Inflammatory macrophage (primary cell): Measurements from ENCODE around the gene HOXB1.
"Not testable (repeated sequence)": the region's sequence is repeated elsewhere in the genome, so short reads cannot be mapped to it uniquely, and the experiment has no call there.

Experiments used
- DNase-seq, 2 donors: peaks; one replicate each; pipeline ENCODE4 v3.0.0-alpha.2; 2020 to 2022

HOXB1 gene

GRCh38 chr17:48542114-48542656 lies 11.4 kb upstream of the HOXB1 start:
- no peak for DNase-seq

GRCh38 chr17:48541577-48542113 lies 10.8 kb upstream of the HOXB1 start:
- DNase-seq, result no peak

GRCh38 chr17:48541036-48541576 lies 10.3 kb upstream of the HOXB1 start:
- no peak for DNase-seq

DNA sequence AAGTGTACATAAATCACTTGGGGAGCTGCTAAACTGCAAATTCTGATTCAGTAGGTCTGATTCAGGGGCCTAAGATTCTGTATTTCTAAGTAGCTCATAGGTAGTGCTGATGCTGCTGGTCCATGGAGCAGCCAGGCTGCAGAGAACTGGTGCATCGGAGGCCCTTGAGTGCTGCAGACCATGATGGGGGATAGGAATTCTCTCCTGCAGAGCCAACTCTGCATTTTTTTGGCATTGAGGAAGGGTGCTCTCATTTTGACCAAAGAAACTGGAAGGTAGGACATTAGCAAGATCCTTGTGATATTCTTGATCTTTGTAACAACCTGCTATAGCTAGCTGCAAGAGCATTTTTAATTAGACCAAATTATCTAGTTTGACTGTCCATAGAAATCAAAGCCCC lies 9.4 kb upstream of the HOXB1 start:
- no peak for DNase-seq

- no peak for DNase-seq
These were observed 8.4 kb upstream of the HOXB1 start for GRCh38 chr17:48539177-48539576.

DNA sequence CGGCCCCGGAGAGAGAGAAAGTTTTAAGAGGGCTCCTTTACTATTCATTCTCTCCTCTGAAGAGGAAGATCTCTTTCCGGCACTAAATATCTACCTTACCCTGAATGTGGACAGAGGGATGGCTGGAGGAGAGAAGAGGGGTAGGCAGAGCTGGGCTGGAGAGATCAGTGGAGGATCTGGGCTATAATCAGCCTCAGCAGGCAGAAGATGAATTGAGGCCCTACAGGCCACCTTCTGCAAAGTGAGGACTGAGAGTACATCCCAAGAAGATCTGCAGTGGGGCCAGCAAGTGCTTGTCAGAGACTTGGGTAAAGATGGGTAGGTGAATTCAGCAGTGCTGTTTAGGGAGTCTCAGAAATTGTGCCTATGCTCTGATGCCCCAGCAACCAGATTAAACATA lies 6.5 kb upstream of the HOXB1 start:
- no peak for DNase-seq

DNA sequence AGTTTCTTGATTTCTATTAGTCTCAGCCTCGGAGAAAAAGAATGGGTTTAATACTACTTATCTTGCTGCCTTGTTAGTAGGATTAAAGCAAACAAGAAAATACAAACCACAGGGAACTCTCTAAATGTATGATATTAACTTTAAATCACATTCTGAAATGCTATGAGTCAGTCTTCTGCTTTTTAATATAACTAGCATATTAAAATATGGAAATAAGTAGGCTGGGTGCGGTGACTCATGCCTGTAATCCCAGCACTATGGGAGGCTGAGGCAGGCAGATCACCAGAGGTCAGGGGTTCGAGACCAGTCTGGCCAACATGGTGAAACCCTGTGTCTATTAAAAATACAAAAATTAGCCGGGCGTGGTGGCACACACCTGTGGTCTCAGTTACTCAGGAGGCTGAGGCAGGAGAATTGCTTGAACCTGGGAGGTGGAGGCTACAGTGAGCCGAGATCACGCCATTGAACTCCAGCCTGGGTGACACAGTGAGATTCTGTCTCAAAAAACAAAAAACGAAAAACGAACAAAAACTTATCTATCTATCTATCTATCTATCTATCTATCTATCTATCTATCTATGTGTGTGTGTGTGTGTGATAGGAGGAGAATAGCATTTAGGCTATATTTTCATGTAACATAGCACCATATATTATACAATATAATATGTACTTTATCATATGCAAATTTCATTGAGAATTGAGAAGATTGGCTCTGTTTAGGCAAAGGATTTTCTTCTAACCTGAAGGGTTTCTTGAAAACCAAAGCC lies 5.2 kb upstream of the HOXB1 start:
- DNase-seq, result not testable (repeated sequence)

DNA sequence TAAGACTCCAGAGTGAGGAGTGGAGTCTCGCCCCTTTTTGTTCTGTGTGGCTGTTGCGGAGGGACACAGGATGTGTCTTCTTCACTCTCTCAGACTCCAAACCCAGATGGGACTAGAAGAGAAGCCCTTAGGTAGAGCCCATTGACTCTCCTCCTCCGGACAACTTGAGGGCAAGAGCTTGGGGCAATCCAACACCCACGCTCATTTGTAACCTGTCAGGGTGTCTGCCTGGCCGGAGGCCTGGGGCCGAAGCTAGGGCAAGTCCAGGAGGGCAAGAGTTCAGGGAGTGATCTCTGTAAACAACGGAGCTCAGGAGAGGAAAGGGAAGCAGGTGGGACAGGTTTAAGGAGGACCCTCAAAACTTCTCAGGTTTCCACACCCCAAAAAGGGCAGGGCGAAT lies 1.4 kb upstream of the HOXB1 start:
- no peak for DNase-seq

DNA sequence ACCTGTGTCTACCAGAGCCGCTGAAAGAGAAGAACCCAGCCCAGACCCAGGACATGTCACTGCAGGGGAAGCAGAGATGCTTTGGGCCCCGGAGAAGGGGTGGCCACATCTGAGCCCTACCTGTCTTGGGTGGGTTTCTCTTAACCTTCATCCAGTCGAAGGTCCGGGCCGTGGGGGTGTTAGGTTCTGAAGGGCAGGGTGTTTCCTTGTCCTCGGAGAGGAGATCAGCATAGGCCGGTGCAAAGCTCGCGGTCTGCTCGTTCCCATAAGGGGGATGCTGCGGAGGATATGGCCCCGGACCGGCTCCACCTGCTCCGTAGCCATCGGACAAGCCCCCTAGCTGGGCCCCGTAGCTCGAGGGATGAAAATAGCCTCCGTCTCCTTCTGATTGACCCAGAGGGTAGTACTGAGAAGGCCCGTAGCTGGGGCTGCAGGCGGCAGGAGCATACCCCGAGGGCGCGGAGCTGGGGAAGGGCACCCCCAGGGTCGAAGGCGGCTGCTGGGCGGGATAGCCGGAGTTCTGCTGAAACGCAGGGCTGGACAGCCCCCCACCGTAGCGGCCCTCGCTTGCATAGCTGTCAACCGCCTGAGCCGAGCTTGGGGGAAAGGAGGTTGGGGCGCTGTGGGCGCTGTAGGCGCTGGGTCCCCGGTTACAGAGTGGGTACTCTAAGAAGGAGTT lies 464 bp downstream of the HOXB1 start:
- DNase-seq, result no peak

DNA sequence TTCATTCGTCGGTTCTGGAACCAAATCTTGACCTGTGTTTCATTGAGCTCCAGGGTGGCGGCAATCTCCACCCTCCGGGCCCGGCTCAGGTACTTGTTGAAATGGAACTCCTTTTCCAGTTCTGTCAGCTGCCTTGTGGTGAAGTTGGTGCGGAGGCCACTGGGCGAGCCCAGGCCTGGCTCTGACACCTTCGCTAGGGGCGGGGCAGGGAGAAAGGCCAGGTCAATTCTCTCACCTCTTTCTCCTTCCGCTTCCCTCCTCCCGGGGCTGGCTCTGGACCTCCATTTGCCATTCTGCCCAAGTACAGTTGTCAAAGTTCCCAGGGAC lies 1.2 kb downstream of the HOXB1 start:
- no peak for DNase-seq

GRCh38 chr17:48528936-48529682 lies 1.7 kb downstream of the HOXB1 start:
- no peak for DNase-seq

- DNase-seq, result no peak
These were observed 2.5 kb downstream of the HOXB1 start for GRCh38 chr17:48528153-48528935.

DNA sequence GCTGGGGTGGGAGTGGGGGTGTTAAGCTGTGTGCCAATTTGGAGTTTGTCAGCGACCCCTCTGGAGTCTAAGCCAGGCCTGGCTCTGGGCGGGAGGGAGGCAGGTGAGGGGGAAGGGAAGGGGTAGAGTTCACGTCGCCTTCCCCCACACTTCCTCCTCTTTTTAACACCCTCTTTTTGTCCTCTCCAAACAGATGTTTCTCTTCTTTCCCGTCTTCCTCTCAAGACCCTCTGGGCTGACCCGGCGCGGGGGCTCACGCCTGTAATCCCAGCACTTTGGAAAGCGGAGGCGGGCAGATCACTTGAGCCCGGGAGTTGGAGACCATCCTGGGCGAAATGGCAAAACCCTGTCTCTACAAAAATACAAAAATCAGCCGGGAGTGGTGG lies 3.3 kb downstream of the HOXB1 start:
- no peak for DNase-seq

DNA sequence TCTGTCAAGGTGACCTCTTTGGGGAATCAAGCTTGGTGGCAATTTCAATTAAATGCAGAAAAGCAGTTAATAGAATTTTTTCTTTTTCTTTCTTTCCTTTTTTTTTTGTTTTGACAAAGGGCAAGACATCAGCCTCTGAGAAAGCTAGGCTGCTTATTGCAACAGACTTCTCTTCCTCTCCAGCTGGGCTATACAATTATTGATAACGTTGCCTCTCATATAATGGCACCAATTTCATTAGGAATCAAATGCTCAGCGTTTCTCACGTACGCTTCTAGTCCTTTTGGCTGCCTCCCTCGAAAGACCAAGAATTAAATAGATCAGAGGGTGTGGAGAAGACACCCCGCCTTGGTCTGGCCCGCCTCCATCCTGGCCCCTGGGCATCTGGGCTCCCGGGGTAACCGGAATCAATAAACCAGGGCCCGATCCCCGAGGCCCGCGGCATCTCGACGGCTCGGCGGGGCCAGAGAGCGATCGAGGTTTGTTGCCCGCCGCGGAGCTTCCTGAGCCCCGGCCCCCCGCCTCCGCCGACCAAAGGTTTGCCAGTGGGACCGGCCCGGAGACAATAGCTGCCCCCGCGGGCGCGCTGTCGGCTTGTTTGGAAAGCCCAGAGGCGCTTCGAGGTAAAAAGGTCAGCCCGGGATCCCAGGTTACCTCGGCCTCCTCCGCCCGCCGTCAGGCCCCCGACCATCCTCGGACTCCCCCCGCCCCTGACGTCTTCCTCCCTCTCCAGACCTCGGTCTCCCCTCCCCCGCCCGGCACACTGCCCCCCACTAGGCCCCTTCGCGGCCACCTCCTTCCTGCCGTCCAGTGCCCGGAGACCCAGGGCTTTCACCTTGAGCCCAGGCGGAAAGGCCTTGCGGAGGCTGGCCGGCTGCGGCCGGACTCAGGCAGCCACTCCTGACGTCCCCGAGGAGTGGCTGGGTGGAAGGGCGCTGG lies 3.9 kb downstream of the HOXB1 start:
- no peak for DNase-seq

DNA sequence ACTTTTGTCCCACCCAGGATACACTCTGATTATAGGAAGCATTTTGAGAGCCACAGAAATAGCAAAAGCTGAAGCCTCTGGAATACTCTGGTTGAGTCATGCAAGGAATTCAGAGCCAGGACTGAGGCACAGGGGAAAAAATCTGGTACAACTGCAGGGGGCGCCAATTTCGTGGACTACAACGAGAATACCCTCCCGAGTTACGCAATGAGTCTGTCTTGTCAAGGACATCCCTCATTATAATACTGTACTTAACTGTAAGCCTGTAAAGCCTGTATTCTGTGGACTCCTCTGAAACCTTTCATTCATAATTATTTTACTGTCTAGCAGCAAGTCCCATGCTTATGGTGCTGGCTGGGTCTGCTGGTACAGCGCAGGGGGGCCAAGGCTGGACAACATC lies 7.8 kb downstream of the HOXB1 start:
- no peak for DNase-seq

GRCh38 chr17:48522031-48522653 lies 8.7 kb downstream of the HOXB1 start:
- DNase-seq, result no peak

DNA sequence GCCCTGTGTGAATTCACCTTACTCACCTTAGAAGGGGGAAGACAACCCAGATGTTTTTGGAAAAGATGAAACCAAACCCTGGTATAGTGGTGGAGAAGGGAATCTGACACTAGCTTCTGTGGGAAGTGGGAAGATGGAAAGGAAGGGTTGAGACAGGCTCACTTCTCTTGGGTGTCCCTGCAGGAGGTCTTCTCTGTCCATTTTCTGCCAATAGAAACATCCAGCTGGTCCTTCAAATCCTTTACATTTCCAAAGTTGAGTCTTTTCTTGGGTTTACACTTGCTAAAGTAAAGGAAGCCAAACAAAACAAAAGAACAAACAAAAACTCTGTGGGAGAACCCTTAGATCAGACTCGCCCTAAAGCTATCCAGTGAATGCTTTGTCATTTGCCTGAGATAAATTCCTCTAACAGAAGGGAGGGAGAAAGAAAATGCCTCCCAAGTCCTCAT lies 10.2 kb downstream of the HOXB1 start:
- DNase-seq, result no peak

DNA sequence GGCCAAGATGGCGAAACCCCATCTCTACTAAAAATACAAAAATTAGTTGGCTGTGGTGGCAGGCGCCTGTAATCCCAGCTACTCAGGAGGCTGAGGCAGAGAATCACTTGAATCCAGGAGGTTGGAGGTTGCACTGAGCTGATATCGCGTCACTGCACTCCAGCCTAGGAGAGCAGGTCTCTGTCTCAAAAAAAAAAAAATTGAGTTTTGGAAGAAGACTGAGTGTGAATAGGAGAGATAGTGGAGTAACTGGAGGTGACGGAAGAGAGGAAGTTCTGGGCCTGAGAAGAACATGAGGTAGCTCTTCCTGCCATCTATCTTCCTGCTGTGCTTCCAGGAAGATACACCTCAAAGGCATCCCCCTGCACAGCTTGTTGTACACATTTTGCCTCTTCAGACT lies 11.4 kb downstream of the HOXB1 start:
- no peak for DNase-seq

- DNase-seq, result no peak
These were observed 13.3 kb downstream of the HOXB1 start for GRCh38 chr17:48517478-48517877.
